ENCODE data around the gene CEP135.

CEP135 gene

DNA sequence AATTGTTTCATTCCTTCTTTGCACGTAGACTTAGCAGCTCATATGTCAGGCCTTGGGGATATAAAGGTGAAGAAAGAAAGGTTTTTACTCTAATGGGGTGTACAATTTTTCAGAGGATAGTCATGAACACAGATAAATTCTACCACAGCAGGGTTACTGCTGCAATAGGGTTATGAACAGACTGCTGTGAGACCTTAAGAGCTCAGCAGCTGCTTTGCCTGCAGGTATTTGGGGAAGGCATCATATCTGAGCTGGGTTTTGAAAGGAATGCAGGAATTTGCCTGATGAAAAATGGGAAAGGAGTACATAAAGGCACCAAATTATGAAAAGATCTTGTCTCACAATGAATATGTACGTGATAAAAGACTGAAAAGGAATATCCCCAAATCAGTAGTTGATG, 128.9 kb downstream of the CEP135 start:
- DNase-seq, result no peak

DNA sequence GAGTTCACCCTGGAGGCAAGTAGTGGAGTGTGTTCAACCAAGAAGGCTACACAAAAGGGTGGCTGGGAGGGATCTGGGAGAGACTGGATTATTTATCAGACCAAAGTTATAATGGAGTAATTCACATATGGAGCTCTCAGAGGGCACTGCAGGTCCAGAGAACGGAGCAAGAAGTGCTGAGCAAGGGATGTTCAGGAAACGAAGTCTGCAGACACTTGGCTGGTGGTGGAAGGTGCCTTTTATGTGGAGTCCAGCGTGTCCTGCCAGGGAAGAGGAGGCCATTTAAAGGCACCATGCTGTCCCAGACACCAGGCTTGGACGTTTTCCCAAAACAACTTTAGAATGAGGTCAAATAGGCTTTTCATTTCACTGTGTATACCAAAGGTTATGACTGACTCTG, 130.1 kb downstream of the CEP135 start:
- DNase-seq, result no peak

DNA sequence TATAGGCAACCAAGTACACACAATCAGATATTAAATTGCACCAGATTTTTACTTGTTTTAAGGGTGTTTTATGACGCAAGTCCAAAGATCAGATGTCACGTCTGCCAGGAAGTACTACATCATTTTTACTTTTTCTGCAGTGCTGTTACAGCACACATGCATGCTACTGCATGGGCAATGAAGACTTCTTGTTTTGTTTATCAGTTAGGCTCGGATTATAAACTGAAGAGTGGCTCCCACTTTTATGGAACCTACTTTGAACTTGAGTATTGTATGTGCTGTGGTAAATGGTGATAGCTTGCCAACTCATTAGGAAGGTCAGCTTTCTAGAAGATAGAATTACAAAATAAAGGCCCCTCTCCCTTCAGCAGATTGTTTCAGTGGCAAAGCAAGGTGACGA, 131.6 kb downstream of the CEP135 start:
- no peak for DNase-seq

DNA sequence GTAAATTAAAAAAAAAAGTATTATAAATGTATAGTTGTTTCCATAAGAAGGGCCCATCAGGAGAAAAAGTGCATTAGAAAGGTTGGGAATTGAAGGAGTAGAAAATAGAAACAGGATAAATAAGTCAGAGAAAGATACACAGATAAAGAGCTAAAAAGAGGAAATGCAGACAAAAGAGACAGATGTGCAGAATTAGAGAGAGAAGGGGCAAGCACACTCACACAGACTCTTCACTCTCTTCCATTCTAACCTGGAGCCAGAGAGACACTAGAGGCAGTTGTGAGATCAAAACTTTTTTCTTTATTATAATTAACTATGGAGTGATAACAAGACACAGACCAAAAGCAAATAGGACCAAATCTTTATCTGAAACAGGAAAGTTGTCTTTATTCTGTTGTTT, 134.1 kb downstream of the CEP135 start:
- DNase-seq, result no peak

Data from right kidney (tissue), 1 donor.